ENCODE results near the gene CAP2.
"Not testable (repeated sequence)": the region's sequence is repeated elsewhere in the genome, so short reads cannot be mapped to it uniquely, and the experiment has no call there.

The CAP2 gene

DNA sequence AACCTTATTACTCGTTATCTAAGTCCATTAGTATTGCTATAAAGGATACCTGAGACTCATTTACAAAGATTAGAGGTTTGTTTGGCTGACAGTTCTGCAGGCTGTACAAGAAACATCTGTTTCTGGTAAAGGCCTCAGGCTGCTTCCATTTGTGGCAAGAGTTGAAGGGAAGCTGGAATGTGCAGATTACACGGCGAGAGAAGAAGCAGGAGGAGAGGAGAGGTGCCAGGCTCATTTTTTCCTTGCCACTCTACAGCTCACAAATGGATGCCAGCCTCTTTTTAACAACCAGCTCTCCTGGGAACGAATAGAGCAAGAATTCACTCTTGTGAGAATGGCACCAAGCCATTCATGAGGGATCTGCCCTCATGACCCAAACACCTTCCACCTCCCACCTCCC is 14.7 kb downstream of the CAP2 start:
- TF ChIP-seq, protein P1, sequence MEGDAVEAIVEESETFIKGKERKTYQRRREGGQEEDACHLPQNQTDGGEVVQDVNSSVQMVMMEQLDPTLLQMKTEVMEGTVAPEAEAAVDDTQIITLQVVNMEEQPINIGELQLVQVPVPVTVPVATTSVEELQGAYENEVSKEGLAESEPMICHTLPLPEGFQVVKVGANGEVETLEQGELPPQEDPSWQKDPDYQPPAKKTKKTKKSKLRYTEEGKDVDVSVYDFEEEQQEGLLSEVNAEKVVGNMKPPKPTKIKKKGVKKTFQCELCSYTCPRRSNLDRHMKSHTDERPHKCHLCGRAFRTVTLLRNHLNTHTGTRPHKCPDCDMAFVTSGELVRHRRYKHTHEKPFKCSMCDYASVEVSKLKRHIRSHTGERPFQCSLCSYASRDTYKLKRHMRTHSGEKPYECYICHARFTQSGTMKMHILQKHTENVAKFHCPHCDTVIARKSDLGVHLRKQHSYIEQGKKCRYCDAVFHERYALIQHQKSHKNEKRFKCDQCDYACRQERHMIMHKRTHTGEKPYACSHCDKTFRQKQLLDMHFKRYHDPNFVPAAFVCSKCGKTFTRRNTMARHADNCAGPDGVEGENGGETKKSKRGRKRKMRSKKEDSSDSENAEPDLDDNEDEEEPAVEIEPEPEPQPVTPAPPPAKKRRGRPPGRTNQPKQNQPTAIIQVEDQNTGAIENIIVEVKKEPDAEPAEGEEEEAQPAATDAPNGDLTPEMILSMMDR (IDR thresholded peaks at IDR 0.05; ENCODE audit: low read depth, low read length, missing control alignments): no peak
- no peak overlapping the region for H3K4me3 ChIP-seq (ENCODE audit: low read depth, low read length)
- in situ Hi-C loops (cut with HindIII; ENCODE audit: low sequenced_read_pairs): no loop called here
- no peak for DNase-seq (ENCODE audit: low read depth)

DNA sequence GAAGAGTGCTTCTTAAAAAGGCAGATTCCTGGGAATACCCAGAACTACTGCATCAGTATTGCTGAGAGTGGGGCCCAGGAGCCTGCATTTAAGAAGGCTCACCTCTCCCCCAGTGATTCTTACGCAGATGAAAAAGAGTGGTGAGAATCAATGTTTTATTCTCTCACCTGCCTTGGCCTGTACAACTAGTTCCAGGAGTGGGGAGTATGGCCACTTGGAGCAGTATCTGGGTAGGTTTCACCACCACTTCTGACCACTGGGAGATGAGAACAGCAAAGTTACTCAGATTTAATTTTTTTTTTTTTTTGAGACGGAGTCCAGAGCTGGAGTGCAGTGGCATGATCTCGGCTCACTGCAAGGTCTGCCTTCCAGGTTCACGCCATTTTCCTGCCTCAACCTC is 16.9 kb downstream of the CAP2 start:
- TF ChIP-seq, protein P1 (IDR thresholded peaks at IDR 0.05; ENCODE audit: low read depth, low read length, missing control alignments): no peak
- in situ Hi-C loops (cut with HindIII; ENCODE audit: low sequenced_read_pairs): no loop called here

DNA sequence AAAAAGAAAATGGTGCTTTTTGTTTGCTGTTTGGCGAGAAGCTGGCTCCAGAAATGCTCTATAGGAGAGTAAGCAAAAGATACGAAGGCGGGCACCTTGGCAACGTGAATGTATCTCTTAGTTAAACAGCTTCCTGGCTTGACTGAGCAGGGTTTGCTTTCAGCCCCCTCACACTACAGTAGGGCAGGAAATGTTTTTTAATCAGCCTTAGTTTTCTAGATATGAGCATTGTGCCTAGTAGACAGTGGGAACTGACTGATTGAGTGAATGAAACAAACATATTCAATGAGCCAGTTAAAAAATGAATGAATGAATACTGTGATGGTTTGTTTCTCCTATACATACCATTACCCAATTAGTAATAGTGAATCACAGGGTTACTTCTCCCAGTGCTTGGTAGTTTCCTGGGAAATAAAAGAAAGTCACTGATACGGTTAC is 19.9 kb downstream of the CAP2 start:
- TF ChIP-seq, protein P1 (IDR thresholded peaks at IDR 0.05; ENCODE audit: low read depth, low read length, missing control alignments): no peak
- H3K4me3 ChIP-seq (ENCODE audit: low read depth, low read length): no peak overlapping the region
- no peak for DNase-seq (ENCODE audit: low read depth)
- in situ Hi-C loops (cut with HindIII; ENCODE audit: low sequenced_read_pairs): no loop called here

More for the DNA sequence above, 16.9 kb downstream of the CAP2 start:
- DNase-seq (ENCODE audit: low read depth): no peak
- no peak overlapping the region for H3K4me3 ChIP-seq (ENCODE audit: low read depth, low read length)

DNA sequence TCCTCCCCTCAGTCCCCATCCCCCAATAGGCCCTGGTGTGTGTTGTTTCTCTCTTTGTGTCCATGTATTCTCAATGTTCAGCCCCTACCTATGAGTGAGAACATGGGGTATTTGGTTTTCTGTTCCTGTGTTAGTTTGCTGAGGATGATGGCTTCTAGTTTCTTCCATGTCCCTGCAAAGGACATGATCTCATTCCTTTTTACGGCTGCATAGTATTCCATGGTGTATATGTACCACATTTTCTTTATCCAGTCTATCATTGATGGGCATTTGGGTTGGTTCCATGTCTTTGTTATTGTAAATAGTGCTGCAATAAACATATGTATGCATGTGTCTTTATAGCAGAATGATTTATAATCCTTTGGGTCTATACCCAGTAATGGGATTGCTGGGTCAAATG is 21.0 kb downstream of the CAP2 start:
- DNase-seq (ENCODE audit: low read depth); in situ Hi-C loops (cut with HindIII; ENCODE audit: low sequenced_read_pairs); H3K4me3 ChIP-seq (ENCODE audit: low read depth, low read length): not testable (repeated sequence)

DNA sequence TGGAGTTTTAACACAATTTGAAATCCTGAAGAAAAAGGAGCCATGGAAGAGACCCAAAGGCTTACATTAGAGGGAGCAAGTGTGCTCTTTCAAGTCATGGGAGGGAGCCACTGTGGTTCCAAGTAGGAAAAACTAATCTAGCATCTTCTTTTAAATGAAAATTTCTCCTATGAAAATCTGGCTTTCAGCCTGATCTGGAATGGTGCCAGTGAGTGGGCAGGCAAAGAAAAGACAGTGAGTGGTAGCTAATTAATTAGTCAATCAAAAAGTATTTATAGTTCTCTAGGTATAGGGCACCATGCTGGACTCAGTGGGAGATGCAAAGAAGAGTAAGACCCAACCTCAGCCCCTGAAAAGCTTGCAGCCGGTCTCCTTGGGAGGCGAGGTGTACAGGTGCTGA is 21.9 kb downstream of the CAP2 start:
- no peak overlapping the region for H3K4me3 ChIP-seq (ENCODE audit: low read depth, low read length)
- DNase-seq (ENCODE audit: low read depth): no peak
- TF ChIP-seq, protein P1 (IDR thresholded peaks at IDR 0.05; ENCODE audit: low read depth, low read length, missing control alignments): no peak
- in situ Hi-C loops (cut with HindIII; ENCODE audit: low sequenced_read_pairs): no loop called here

DNA sequence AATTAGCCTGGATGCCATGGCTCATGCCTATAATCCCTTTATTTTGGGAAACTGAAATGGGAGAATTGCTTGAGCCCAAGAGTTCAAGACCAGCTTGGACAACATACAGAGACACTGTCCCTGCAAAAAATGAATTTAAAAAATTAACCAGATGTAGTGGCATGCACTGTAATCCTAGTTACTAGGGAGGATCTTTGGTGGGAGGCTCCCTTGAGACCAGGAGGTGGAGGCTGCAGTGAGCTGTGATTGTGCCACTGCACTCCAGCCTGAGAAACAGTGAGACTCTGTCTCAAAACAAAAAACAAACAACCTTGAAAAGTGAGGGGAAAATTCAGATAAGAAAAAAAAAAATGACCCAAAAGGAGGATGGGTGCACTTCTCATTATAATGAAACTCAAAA is 23.4 kb downstream of the CAP2 start:
- in situ Hi-C loops (cut with HindIII; ENCODE audit: low sequenced_read_pairs): no loop called here
- DNase-seq (ENCODE audit: low read depth): no peak
- TF ChIP-seq, protein P1 (IDR thresholded peaks at IDR 0.05; ENCODE audit: low read depth, low read length, missing control alignments): no peak
- H3K4me3 ChIP-seq (ENCODE audit: low read depth, low read length): no peak overlapping the region

DNA sequence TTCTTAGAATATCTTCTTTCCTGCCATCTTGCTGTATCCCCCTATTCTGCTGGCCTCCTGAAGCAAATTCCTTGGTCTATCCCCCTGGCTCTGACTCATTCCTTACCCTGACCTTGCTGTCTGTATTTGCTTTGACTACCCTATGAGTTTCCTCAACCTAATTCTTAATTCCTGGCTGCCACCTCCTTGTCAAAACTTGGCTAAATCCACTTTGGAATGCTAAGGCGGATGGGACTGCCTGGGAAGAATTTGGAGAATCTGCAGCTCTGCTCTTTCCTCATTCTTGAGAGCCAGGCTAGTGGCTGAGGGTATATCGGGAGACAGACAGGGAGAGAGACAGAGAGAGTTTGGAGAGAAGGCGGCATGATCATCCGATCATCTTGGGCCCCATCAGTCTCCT is 24.4 kb downstream of the CAP2 start:
- H3K4me3 ChIP-seq (ENCODE audit: low read depth, low read length): no peak overlapping the region
- peak; percentile 91 for DNase-seq (ENCODE audit: low read depth)
- TF ChIP-seq, protein P1 (IDR thresholded peaks at IDR 0.05; ENCODE audit: low read depth, low read length, missing control alignments): no peak

More for the DNA sequence above, 24.4 kb downstream of the CAP2 start:
- in situ Hi-C loops (cut with HindIII; ENCODE audit: low sequenced_read_pairs): no loop called here
